ENCODE measurements around the gene ZNF281.

DNA sequence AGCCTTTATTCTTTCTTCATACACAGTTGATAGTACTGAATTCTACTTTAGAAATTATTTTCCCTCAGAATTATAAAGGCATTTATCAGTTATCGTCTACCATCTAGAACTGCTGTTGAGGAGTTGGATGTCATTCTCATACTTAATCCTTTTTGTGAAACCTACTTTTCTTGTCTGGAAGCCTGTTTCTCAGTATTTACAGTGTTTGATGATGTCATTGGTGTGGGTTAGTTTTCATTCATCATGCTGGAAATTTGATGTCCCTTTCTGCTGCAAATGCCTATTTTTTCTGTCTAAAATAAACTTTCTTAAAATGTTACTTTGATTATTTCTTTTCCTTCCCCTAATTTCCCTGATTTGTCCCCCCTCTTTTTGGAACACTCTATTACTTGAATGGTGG lies 22.8 kb upstream of the ZNF281 start:
- TF ChIP-seq, protein P1, sequence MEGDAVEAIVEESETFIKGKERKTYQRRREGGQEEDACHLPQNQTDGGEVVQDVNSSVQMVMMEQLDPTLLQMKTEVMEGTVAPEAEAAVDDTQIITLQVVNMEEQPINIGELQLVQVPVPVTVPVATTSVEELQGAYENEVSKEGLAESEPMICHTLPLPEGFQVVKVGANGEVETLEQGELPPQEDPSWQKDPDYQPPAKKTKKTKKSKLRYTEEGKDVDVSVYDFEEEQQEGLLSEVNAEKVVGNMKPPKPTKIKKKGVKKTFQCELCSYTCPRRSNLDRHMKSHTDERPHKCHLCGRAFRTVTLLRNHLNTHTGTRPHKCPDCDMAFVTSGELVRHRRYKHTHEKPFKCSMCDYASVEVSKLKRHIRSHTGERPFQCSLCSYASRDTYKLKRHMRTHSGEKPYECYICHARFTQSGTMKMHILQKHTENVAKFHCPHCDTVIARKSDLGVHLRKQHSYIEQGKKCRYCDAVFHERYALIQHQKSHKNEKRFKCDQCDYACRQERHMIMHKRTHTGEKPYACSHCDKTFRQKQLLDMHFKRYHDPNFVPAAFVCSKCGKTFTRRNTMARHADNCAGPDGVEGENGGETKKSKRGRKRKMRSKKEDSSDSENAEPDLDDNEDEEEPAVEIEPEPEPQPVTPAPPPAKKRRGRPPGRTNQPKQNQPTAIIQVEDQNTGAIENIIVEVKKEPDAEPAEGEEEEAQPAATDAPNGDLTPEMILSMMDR (IDR thresholded peaks at IDR 0.05; ENCODE audit: insufficient read depth, low read depth, low read length) = no peak
- TF ChIP-seq EZH2 (IDR thresholded peaks at IDR 0.05; ENCODE audit: insufficient read depth, low read length) = no peak
